HepG2 (cell line): ENCODE data around the gene RSL1D1. TPM values are rescaled to one million over a fixed set of nuclear protein-coding genes. Genes with fewer than 3 reads are reported as not detected.

Source experiments
- AKAP8 ChIP-seq: sonication (generic); formaldehyde crosslinking; IDR thresholded peaks from 2 replicates; pipeline ENCODE4 v1.5.1; 2020; ENCODE audit warnings: mild to moderate bottlenecking, missing genetic modification reagents
- CENPT ChIP-seq: sonication (generic); formaldehyde crosslinking; IDR thresholded peaks from 2 replicates; pipeline ENCODE4 v1.8.0; 2022; ENCODE audit warnings: low read depth, mild to moderate bottlenecking, moderate library complexity, missing genetic modification reagents
- ETS1 ChIP-seq: sonication (generic); formaldehyde crosslinking; IDR thresholded peaks from 2 replicates; pipeline ENCODE4 v1.4.0; 2020; ENCODE audit warnings: missing genetic modification reagents
- HINFP ChIP-seq: sonication (generic); formaldehyde crosslinking; IDR thresholded peaks from 2 replicates; pipeline ENCODE4 v1.4.0; 2020; ENCODE audit warnings: low read depth, mild to moderate bottlenecking, missing genetic modification reagents
- HMGXB3 ChIP-seq: sonication (generic); formaldehyde crosslinking; IDR thresholded peaks from 2 replicates; pipeline ENCODE4 v1.4.0; 2020; ENCODE audit warnings: missing genetic modification reagents, borderline replicate concordance
- HNF1B ChIP-seq: sonication (generic); formaldehyde crosslinking; IDR thresholded peaks from 2 replicates; pipeline ENCODE4 v1.5.1; 2020; ENCODE audit warnings: mild to moderate bottlenecking, moderate library complexity, missing genetic modification reagents
- HNF4G ChIP-seq, 2 experiments: sonication (generic) in 1 of 2; formaldehyde crosslinking in 1 of 2; IDR thresholded peaks; 2 replicates each; pipeline versions ENCODE4 v1.4.0 to v1.6.1; 2011 to 2020; ENCODE audit warnings: borderline replicate concordance in 2 of 2, low read depth in 2 of 2, mild to moderate bottlenecking in 2 of 2, low read length in 1 of 2, missing genetic modification reagents in 1 of 2, moderate library complexity in 1 of 2
- MED8 ChIP-seq: sonication (generic); formaldehyde crosslinking; IDR thresholded peaks from 2 replicates; pipeline ENCODE4 v1.8.1; 2023; ENCODE audit warnings: mild to moderate bottlenecking, missing genetic modification reagents; ENCODE audit not compliant: insufficient replicate concordance
- NAIF1 ChIP-seq: sonication (generic); formaldehyde crosslinking; IDR thresholded peaks from 2 replicates; pipeline ENCODE4 v1.5.0; 2020; ENCODE audit warnings: mild to moderate bottlenecking, missing genetic modification reagents, borderline replicate concordance
- RBM39 ChIP-seq: fragments of 200-400 bp; formaldehyde crosslinking; IDR thresholded peaks from one replicate; pipeline ENCODE4 v1.6.1; 2018; ENCODE audit warnings: antibody characterized with exemption, mild to moderate bottlenecking, low read depth, low read length; ENCODE audit not compliant: poor library complexity, severe bottlenecking
- RFX5 ChIP-seq: IDR thresholded peaks from 2 replicates; pipeline ENCODE4 v1.6.1; 2011; ENCODE audit warnings: low read depth, low read length, improper control_type of control experiment
- SOX13 ChIP-seq, 3 experiments: fragments of 450-650 bp in 1 of 3; sonication (generic) in 1 of 3; formaldehyde crosslinking in 1 of 3; IDR thresholded peaks in 2 of 3; conservative IDR thresholded peaks in 1 of 3; 2 replicates each; pipeline versions ENCODE4 v1.5.0 to v1.6.1; 2016 to 2020; ENCODE audit warnings: antibody characterized with exemption in 1 of 3, mild to moderate bottlenecking in 1 of 3, missing compliant biosample characterization in 1 of 3, missing genetic modification reagents in 1 of 3, moderate library complexity in 1 of 3
- ZBTB7B ChIP-seq: sonication (generic); formaldehyde crosslinking; IDR thresholded peaks from 2 replicates; pipeline ENCODE4 v1.4.0; 2020; ENCODE audit warnings: missing genetic modification reagents
- ZBTB8A ChIP-seq: sonication (generic); formaldehyde crosslinking; IDR thresholded peaks from 2 replicates; pipeline ENCODE4 v1.4.0; 2020; ENCODE audit warnings: mild to moderate bottlenecking, low read depth, missing genetic modification reagents, borderline replicate concordance
- ZMAT3 ChIP-seq: sonication (generic); formaldehyde crosslinking; conservative IDR thresholded peaks from 2 replicates; pipeline ENCODE4 v1.7.0; 2021; ENCODE audit warnings: missing genetic modification reagents
- ZNF335 ChIP-seq: sonication (generic); formaldehyde crosslinking; IDR thresholded peaks from 2 replicates; pipeline ENCODE4 v1.4.0; 2020; ENCODE audit warnings: missing genetic modification reagents
- ZNF367 ChIP-seq: sonication (generic); formaldehyde crosslinking; IDR thresholded peaks from 2 replicates; pipeline ENCODE4 v1.4.0; 2020; ENCODE audit warnings: missing genetic modification reagents, borderline replicate concordance
- ZNF749 ChIP-seq: sonication (generic); formaldehyde crosslinking; IDR thresholded peaks from 2 replicates; pipeline ENCODE4 v1.8.0; 2022; ENCODE audit warnings: mild to moderate bottlenecking, missing genetic modification reagents, moderate library complexity, borderline replicate concordance
- polyA plus RNA-seq, 8 experiments: library from polyadenylated mRNA; depleted of rRNA in 3 of 8; stranded (reverse) in 7 of 8; unstranded in 1 of 8; fragments of >200 nt; fragmentation: Illumina TruSeq in 4 of 8; extraction: Trizol in 4 of 8; gene quantifications; 2 replicates each; pipeline versions ENCODE4 v1.2.1 to v1.2.3, GENCODE V29; 2011 to 2016; ENCODE audit warnings: low read depth in 4 of 8, missing spikeins in 1 of 8, mixed read lengths in 1 of 8; ENCODE audit not compliant: insufficient read depth in 1 of 8
- total RNA-seq, 5 experiments: library from RNA; depleted of rRNA; stranded (reverse); fragments of >200 nt; fragmentation: Illumina TruSeq; extraction: Trizol; gene quantifications; 2 replicates each; pipeline ENCODE4 v1.2.3, GENCODE V29; 2016; ENCODE audit warnings: low read depth in 1 of 5

The RSL1D1 gene
- total and polyA plus RNA-seq, 2 of the 13 experiments (the other 11 are each of a cell fraction or from before 2014, with no cell fraction given): 187 to 343 TPM

GRCh38 chr16:11797166-11797956, 54.0 kb downstream of the RSL1D1 start, which contains the start of gene ZC3H7A (continued):
- TF ChIP-seq HMGXB3 (CRISPR knock-in tag) (peak; percentile 92), RBM39 (peak; percentile 89), HNF4G (IDR thresholded peaks at IDR 0.05; ENCODE audit: borderline replicate concordance, low read depth, low read length) (peak; percentile 5; the same call in 1 of the 2 replicates), HNF4G (CRISPR knock-in tag; IDR thresholded peaks at IDR 0.05; ENCODE audit: borderline replicate concordance, low read depth) (peak; percentile 79), MED8 (CRISPR knock-in tag) (peak; percentile 87), CENPT (CRISPR knock-in tag) (0 out of 2 replicates have a peak, but pooled peaks have one; percentile 14), ZBTB8A (CRISPR knock-in tag) (no peak), ZNF335 (CRISPR knock-in tag) (peak; percentile 83; the same call in 1 of the 2 replicates), RFX5 (peak; percentile 91), ZBTB7B (CRISPR knock-in tag) (peak; percentile 99), SOX13 (IDR thresholded peaks at IDR 0.05) (peak; percentile 60; the same call in 1 of the 2 replicates), SOX13 (CRISPR knock-in tag; conservative IDR thresholded peaks at IDR 0.05 in 1 of 2, IDR thresholded peaks at IDR 0.05 in 1 of 2) (peak in 1 of 2 experiments; percentile 44; a peak in 1 of 4 replicates), ZNF749 (CRISPR knock-in tag) (peak; percentile 80; the same call in 1 of the 2 replicates), HNF1B (CRISPR knock-in tag) (peak; percentile 99), ETS1 (CRISPR knock-in tag) (no peak), ZNF367 (peak; percentile 89), HINFP (CRISPR knock-in tag) (peak; percentile 94), AKAP8 (CRISPR knock-in tag) (peak; percentile 68), NAIF1 (CRISPR knock-in tag) (no peak; the same call in 1 of the 2 replicates), ZMAT3 (CRISPR knock-in tag) (peak; percentile 96)
